ENCODE data around the gene BCAT1.

BCAT1 gene

GRCh38 chr12:24955389-24955788 is 6.5 kb upstream of the BCAT1 start:
- Mint-ChIP-seq H3K4me1 (peaks cover 3% of the 10 kb centered on the region), H3K4me3 (no peak overlapping the region), H3K27me3 (ENCODE audit: low read depth) (peaks cover 7% of the 10 kb centered on the region), H3K36me3 (ENCODE audit: low read depth) (no peaks in the 10 kb centered on the region), H3K27ac (no peak overlapping the region), H3K9me3 (no peaks in the 10 kb centered on the region)
- no peak for TF ChIP-seq CTCF (IDR thresholded peaks at IDR 0.05; ENCODE audit: unreplicated experiment in 3 of 3)

GRCh38 chr12:24954261-24954660 is 5.4 kb upstream of the BCAT1 start:
- no peak for TF ChIP-seq CTCF (IDR thresholded peaks at IDR 0.05; ENCODE audit: unreplicated experiment in 3 of 3)
- Mint-ChIP-seq H3K27ac (no peak overlapping the region), H3K36me3 (ENCODE audit: low read depth) (no peaks in the 10 kb centered on the region), H3K27me3 (ENCODE audit: low read depth) (peaks cover 7% of the 10 kb centered on the region), H3K9me3 (no peaks in the 10 kb centered on the region), H3K4me1 (peaks cover 10% of the 10 kb centered on the region), H3K4me3 (no peak overlapping the region)

- Mint-ChIP-seq H3K4me3 (no peak overlapping the region), H3K4me1 (peaks cover 14% of the 10 kb centered on the region), H3K27me3 (ENCODE audit: low read depth) (peaks cover 7% of the 10 kb centered on the region), H3K9me3 (no peaks in the 10 kb centered on the region), H3K27ac (no peak overlapping the region), H3K36me3 (ENCODE audit: low read depth) (no peaks in the 10 kb centered on the region)
- TF ChIP-seq CTCF (IDR thresholded peaks at IDR 0.05; ENCODE audit: unreplicated experiment in 3 of 3): no peak
Observed at GRCh38 chr12:24952389-24952788, 3.5 kb upstream of the BCAT1 start.

- Mint-ChIP-seq H3K36me3 (ENCODE audit: low read depth) (no peaks in the 10 kb centered on the region), H3K27me3 (ENCODE audit: low read depth) (peaks cover 7% of the 10 kb centered on the region)
- TF ChIP-seq CTCF (IDR thresholded peaks at IDR 0.05; ENCODE audit: unreplicated experiment in 3 of 3): no peak
Observed at GRCh38 chr12:24950231-24950834, 1.4 kb upstream of the BCAT1 start.

GRCh38 chr12:24948420-24948756 is 513 bp downstream of the BCAT1 start:
- Mint-ChIP-seq H3K27me3 (ENCODE audit: low read depth) (no peaks in the 10 kb centered on the region), H3K27ac (peak overlapping the region; percentile 90 to 94 (median 91)), H3K4me1 (peaks cover 45% of the 10 kb centered on the region), H3K9me3 (no peaks in the 10 kb centered on the region), H3K36me3 (ENCODE audit: low read depth) (peaks cover 11% of the 10 kb centered on the region), H3K4me3 (peak overlapping the region; percentile 85 to 97 (median 94))
- no peak for TF ChIP-seq CTCF (IDR thresholded peaks at IDR 0.05; ENCODE audit: unreplicated experiment in 3 of 3)

More at GRCh38 chr12:24950231-24950834, 1.4 kb upstream of the BCAT1 start:
- Mint-ChIP-seq H3K9me3 (no peaks in the 10 kb centered on the region), H3K27ac (peak overlapping the region in 2 of 3 experiments; percentile 41 to 61), H3K4me1 (peaks cover 32% of the 10 kb centered on the region), H3K4me3 (peak overlapping the region; percentile 22 to 74 (median 44))
